Mononuclear cell (primary cell): ENCODE measurements around the gene NRGN. TPM values are rescaled to one million over a fixed set of nuclear protein-coding genes. Genes with fewer than 3 reads are reported as not detected.
"Not testable (repeated sequence)": the region's sequence is repeated elsewhere in the genome, so short reads cannot be mapped to it uniquely, and the experiment has no call there.

ENCODE experiments used
- H3K27me3 ChIP-seq: 2 replicates; pipeline ENCODE4 v1.6.0; 2011; ENCODE audit warnings: low read length, control low read depth; ENCODE audit not compliant: insufficient read depth
- H3K4me1 ChIP-seq: 2 replicates; pipeline ENCODE4 v1.5.1; 2011; ENCODE audit warnings: mild to moderate bottlenecking, low read length, control low read depth; ENCODE audit not compliant: insufficient read depth
- H3K4me3 ChIP-seq: 2 replicates; pipeline ENCODE4 v1.5.1; 2011; ENCODE audit warnings: mild to moderate bottlenecking, low read length, moderate library complexity
- H3K9me3 ChIP-seq: 2 replicates; pipeline ENCODE4 v1.5.1; 2011; ENCODE audit warnings: low read depth, mild to moderate bottlenecking, control low read depth, low read length
- total RNA-seq: library from RNA; depleted of rRNA; stranded (reverse); fragments of >200 nt; gene quantifications from one replicate; pipeline ENCODE4 v1.2.3, GENCODE V29; 2012

Gene NRGN
- total RNA-seq, 1 donor = 58.9 TPM

GRCh38 chr11:124759266-124760204 is 19.8 kb downstream of the NRGN start:
- Histone ChIP-seq H3K4me3 (no peak overlapping the region), H3K27me3 (peaks cover 41% of the 10 kb centered on the region), H3K4me1 (peaks cover 60% of the 10 kb centered on the region), H3K9me3 (no peaks in the 10 kb centered on the region)

- Histone ChIP-seq H3K9me3 (no peaks in the 10 kb centered on the region), H3K4me1 (peaks cover 60% of the 10 kb centered on the region), H3K4me3 (no peak overlapping the region), H3K27me3 (peaks cover 41% of the 10 kb centered on the region)
These were observed 20.5 kb downstream of the NRGN start for GRCh38 chr11:124760205-124760652.

GRCh38 chr11:124760806-124761205 is 21.1 kb downstream of the NRGN start:
- no peak overlapping the region for H3K4me3 ChIP-seq
- peaks cover 60% of the 10 kb centered on the region for H3K4me1 ChIP-seq
- H3K27me3 ChIP-seq = peaks cover 41% of the 10 kb centered on the region
- no peaks in the 10 kb centered on the region for H3K9me3 ChIP-seq

GRCh38 chr11:124761301-124762104 is 21.8 kb downstream of the NRGN start:
- Histone ChIP-seq H3K4me1 (peaks cover 60% of the 10 kb centered on the region), H3K27me3 (peaks cover 41% of the 10 kb centered on the region), H3K4me3 (peak overlapping the region; percentile 40), H3K9me3 (no peaks in the 10 kb centered on the region)

- Histone ChIP-seq H3K4me1 (peaks cover 60% of the 10 kb centered on the region), H3K4me3 (peak within 1 kb of the TSS; percentile 40), H3K9me3 (no peaks in the 10 kb centered on the region), H3K27me3 (peaks cover 41% of the 10 kb centered on the region)
These were observed 22.4 kb downstream of the NRGN start, which contains the start of gene ESAM for GRCh38 chr11:124762105-124762623. ESAM (minus strand) TSS chr11:124762290; CDS start chr11:124762154, 136 bp downstream.

GRCh38 chr11:124762624-124763155 is 22.9 kb downstream of the NRGN start:
- Histone ChIP-seq H3K4me1 (peaks cover 58% of the 10 kb centered on the region), H3K27me3 (peaks cover 41% of the 10 kb centered on the region), H3K9me3 (no peaks in the 10 kb centered on the region), H3K4me3 (peak overlapping the region; percentile 40)

GRCh38 chr11:124763156-124763947 is 23.6 kb downstream of the NRGN start:
- peak overlapping the region; percentile 40 for H3K4me3 ChIP-seq
- H3K27me3 ChIP-seq = peaks cover 41% of the 10 kb centered on the region
- H3K4me1 ChIP-seq = peaks cover 51% of the 10 kb centered on the region
- H3K9me3 ChIP-seq = no peaks in the 10 kb centered on the region

GRCh38 chr11:124766156-124766555 is 26.4 kb downstream of the NRGN start:
- peaks cover 23% of the 10 kb centered on the region for H3K4me1 ChIP-seq
- H3K27me3 ChIP-seq = peaks cover 15% of the 10 kb centered on the region
- no peaks in the 10 kb centered on the region for H3K9me3 ChIP-seq
- H3K4me3 ChIP-seq = no peak overlapping the region

- Histone ChIP-seq H3K4me1 (no peaks in the 10 kb centered on the region), H3K4me3 (no peak overlapping the region), H3K27me3 (no peaks in the 10 kb centered on the region), H3K9me3 (no peaks in the 10 kb centered on the region)
These were observed 29.2 kb downstream of the NRGN start for GRCh38 chr11:124768914-124769313.

- Histone ChIP-seq H3K9me3 (no peaks in the 10 kb centered on the region), H3K4me3 (no peak overlapping the region), H3K27me3 (no peaks in the 10 kb centered on the region), H3K4me1 (no peaks in the 10 kb centered on the region)
These were observed 30.3 kb downstream of the NRGN start for GRCh38 chr11:124769806-124770774.

- H3K4me1 ChIP-seq = not testable (repeated sequence)
These were observed 31.2 kb downstream of the NRGN start for GRCh38 chr11:124770959-124771358.

GRCh38 chr11:124776865-124777645 is 37.3 kb downstream of the NRGN start:
- H3K9me3 ChIP-seq = no peaks in the 10 kb centered on the region
- no peaks in the 10 kb centered on the region for H3K27me3 ChIP-seq
- no peak overlapping the region for H3K4me3 ChIP-seq
- no peaks in the 10 kb centered on the region for H3K4me1 ChIP-seq

More at GRCh38 chr11:124770959-124771358, 31.2 kb downstream of the NRGN start:
- not testable (repeated sequence) for H3K9me3 ChIP-seq, H3K27me3 ChIP-seq, H3K4me3 ChIP-seq

GRCh38 chr11:124778281-124778680 is 38.5 kb downstream of the NRGN start:
- H3K27me3 ChIP-seq = no peaks in the 10 kb centered on the region
- H3K4me1 ChIP-seq = no peaks in the 10 kb centered on the region

More at GRCh38 chr11:124778281-124778680, 38.5 kb downstream of the NRGN start:
- Histone ChIP-seq H3K4me3 (no peak overlapping the region), H3K9me3 (no peaks in the 10 kb centered on the region)
